HG03025 (cell line): ENCODE data around the gene PWWP2B.

ENCODE experiments used
- ATAC-seq: cut with Tn5 transposase; IDR thresholded peaks from one replicate; pipeline ENCODE4 v1.9.1; 2021; ENCODE audit warnings: mild to moderate bottlenecking, moderate library complexity; ENCODE audit not compliant: unreplicated experiment, low FRiP score

Gene PWWP2B

GRCh38 chr10:132404911-132405462 lies 8.0 kb downstream of the PWWP2B start:
- ATAC-seq, result no peak

- no peak for ATAC-seq
These were observed 8.5 kb downstream of the PWWP2B start for GRCh38 chr10:132405463-132405991.

- no peak for ATAC-seq
These were observed 9.2 kb downstream of the PWWP2B start for GRCh38 chr10:132406181-132406580.

- no peak for ATAC-seq
These were observed 9.8 kb downstream of the PWWP2B start for GRCh38 chr10:132406750-132407149.

- ATAC-seq, result no peak
These were observed 10.3 kb downstream of the PWWP2B start for GRCh38 chr10:132407243-132407746.

- ATAC-seq, result no peak
These were observed 10.9 kb downstream of the PWWP2B start for GRCh38 chr10:132407846-132408278.

- ATAC-seq, result no peak
These were observed 11.4 kb downstream of the PWWP2B start for GRCh38 chr10:132408367-132408781.

- no peak for ATAC-seq
These were observed 12.0 kb downstream of the PWWP2B start for GRCh38 chr10:132408823-132409666.

- ATAC-seq, result no peak
These were observed 12.6 kb downstream of the PWWP2B start for GRCh38 chr10:132409667-132410028.

- ATAC-seq, result no peak
These were observed 13.2 kb downstream of the PWWP2B start for GRCh38 chr10:132410056-132410778.

- ATAC-seq, result no peak
These were observed 14.0 kb downstream of the PWWP2B start for GRCh38 chr10:132410779-132411532.

- no peak for ATAC-seq
These were observed 14.7 kb downstream of the PWWP2B start for GRCh38 chr10:132411561-132412253.

- no peak for ATAC-seq
These were observed 15.6 kb downstream of the PWWP2B start for GRCh38 chr10:132412316-132413192.

GRCh38 chr10:132413226-132414205 lies 16.5 kb downstream of the PWWP2B start:
- ATAC-seq, result no peak

- no peak for ATAC-seq
These were observed 17.5 kb downstream of the PWWP2B start for GRCh38 chr10:132414402-132415016.

GRCh38 chr10:132415255-132415654 lies 18.3 kb downstream of the PWWP2B start:
- no peak for ATAC-seq

GRCh38 chr10:132415956-132416355 lies 19.0 kb downstream of the PWWP2B start:
- no peak for ATAC-seq
